ENCODE results near the gene TRAT1.

- no peak for TF ChIP-seq EP300 (IDR thresholded peaks at IDR 0.05)
- TF ChIP-seq, protein P1, sequence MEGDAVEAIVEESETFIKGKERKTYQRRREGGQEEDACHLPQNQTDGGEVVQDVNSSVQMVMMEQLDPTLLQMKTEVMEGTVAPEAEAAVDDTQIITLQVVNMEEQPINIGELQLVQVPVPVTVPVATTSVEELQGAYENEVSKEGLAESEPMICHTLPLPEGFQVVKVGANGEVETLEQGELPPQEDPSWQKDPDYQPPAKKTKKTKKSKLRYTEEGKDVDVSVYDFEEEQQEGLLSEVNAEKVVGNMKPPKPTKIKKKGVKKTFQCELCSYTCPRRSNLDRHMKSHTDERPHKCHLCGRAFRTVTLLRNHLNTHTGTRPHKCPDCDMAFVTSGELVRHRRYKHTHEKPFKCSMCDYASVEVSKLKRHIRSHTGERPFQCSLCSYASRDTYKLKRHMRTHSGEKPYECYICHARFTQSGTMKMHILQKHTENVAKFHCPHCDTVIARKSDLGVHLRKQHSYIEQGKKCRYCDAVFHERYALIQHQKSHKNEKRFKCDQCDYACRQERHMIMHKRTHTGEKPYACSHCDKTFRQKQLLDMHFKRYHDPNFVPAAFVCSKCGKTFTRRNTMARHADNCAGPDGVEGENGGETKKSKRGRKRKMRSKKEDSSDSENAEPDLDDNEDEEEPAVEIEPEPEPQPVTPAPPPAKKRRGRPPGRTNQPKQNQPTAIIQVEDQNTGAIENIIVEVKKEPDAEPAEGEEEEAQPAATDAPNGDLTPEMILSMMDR (IDR thresholded peaks at IDR 0.05): no peak
- TF ChIP-seq POLR2AphosphoS5 (IDR thresholded peaks at IDR 0.05): no peak
These were observed 23.2 kb downstream of the TRAT1 start for GRCh38 chr3:108845709-108846293.

Measured in stomach (tissue), 4 donors.